ENCODE data around the gene TTC19.

DNA sequence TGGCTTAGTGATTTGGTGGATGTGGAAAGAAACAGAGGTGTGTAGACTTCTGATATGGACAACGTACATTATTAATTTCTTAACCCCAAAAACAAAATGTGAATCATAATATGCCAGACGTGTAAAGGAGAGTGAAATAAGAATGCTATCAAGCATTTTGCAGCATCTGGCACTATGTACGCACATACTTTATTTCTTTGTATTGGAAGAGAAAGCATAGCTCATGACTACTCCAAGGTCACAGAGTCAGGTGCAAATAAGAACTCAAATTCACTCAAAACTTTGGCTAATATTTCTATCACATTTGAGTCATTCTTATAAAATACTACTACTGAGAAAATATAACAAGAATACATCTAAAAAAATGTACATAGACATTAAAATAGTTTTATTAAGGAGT is 74.8 kb downstream of the TTC19 start:
- TF ChIP-seq CTCF (IDR thresholded peaks at IDR 0.05) (no peak), POLR2A (IDR thresholded peaks at IDR 0.05) (no peak), EP300 (IDR thresholded peaks at IDR 0.05) (no peak), POLR2AphosphoS5 (IDR thresholded peaks at IDR 0.05) (no peak)
